GM12874 (cell line): Measurements from ENCODE around the gene PAPPA2.

ENCODE experiments used
- CTCF ChIP-seq: IDR thresholded peaks from 2 replicates; pipeline ENCODE4 v1.5.1; 2011; ENCODE audit warnings: low read depth, mild to moderate bottlenecking, control low read depth, low read length, moderate library complexity; ENCODE audit not compliant: insufficient read depth

Gene PAPPA2

GRCh38 chr1:176542352-176542751, 79.4 kb downstream of the PAPPA2 start:
- TF ChIP-seq CTCF = no peak

GRCh38 chr1:176543360-176544129, 80.6 kb downstream of the PAPPA2 start:
- no peak for TF ChIP-seq CTCF

GRCh38 chr1:176545034-176545639, 82.2 kb downstream of the PAPPA2 start:
- TF ChIP-seq CTCF = no peak

GRCh38 chr1:176546825-176547224, 83.8 kb downstream of the PAPPA2 start:
- no peak for TF ChIP-seq CTCF

GRCh38 chr1:176551146-176551545, 88.2 kb downstream of the PAPPA2 start:
- TF ChIP-seq CTCF = no peak

- no peak for TF ChIP-seq CTCF
Measured at GRCh38 chr1:176552217-176552991, 89.4 kb downstream of the PAPPA2 start.

- no peak for TF ChIP-seq CTCF
Measured at GRCh38 chr1:176552999-176553398, 90.0 kb downstream of the PAPPA2 start.
